Pancreas (tissue), 10 donors: ENCODE data around the gene IGFL2. TPM values are rescaled to one million over a fixed set of nuclear protein-coding genes. Genes with fewer than 3 reads are reported as not detected.

Experiments
- ATAC-seq, 4 donors: fragments of 200-7000 bp; cut with Tn5 transposase; one replicate each; pipeline versions ENCODE4 v1.8.0 to v1.9.1; 2020; ENCODE audit warnings: mild to moderate bottlenecking in 4 of 4, moderate library complexity in 4 of 4
- DNase-seq, 6 donors: peaks; one replicate each; pipeline ENCODE4 v3.0.0-alpha.2; 2020
- FAIRE-seq: peaks from 2 replicates; lab custom pipeline; 2012; peaks lifted over from hg19 to GRCh38; lab: Jason Lieb, UNC
- H3K27ac ChIP-seq, 4 donors: fragments of 200-600 bp; sonication (generic); 1 replicate in 3 of 4; 2 replicates in 1 of 4; pipeline versions ENCODE4 v1.5.0 to v1.8.0; 2020
- H3K27me3 ChIP-seq, 4 donors: fragments of 200-600 bp; one replicate each; pipeline ENCODE4 v1.8.0; 2021
- H3K36me3 ChIP-seq, 3 donors: fragments of 200-600 bp; sonication (generic) in 1 of 3; one replicate each; pipeline versions ENCODE4 v1.5.0 to v1.8.0; 2020 to 2021
- H3K4me1 ChIP-seq, 3 donors: fragments of 200-600 bp; one replicate each; pipeline ENCODE4 v1.8.0; 2021
- H3K4me3 ChIP-seq, 4 donors: fragments of 200-600 bp; sonication (generic) in 2 of 4; one replicate each; pipeline versions ENCODE4 v1.5.0 to v1.8.0; 2020 to 2021
- H3K9me3 ChIP-seq, 4 donors: fragments of 200-600 bp; one replicate each; pipeline ENCODE4 v1.8.0; 2021
- CTCF ChIP-seq, 4 donors: fragments of 200-600 bp; sonication (generic) in 3 of 4; IDR thresholded peaks; one replicate each; pipeline versions ENCODE4 v1.5.0 to v1.8.0; 2021; ENCODE audit warnings: antibody characterized with exemption in 4 of 4
- WGBS, 2 donors: extraction: QIAGEN DNeasy Blood & Tissue Kit; methylation state at CpG; one replicate each; pipeline ENCODE4 v1.1.7; 2013; 5-methylcytosine and 5-hydroxymethylcytosine counted together
- intact Hi-C, 3 donors: fragments of 100-400 bp; cut with DNase I; formaldehyde crosslinking; loops; one replicate each; pipeline versions ENCODE4 v1.11.1 to v1.14.2; 2022
- polyA plus RNA-seq, 2 donors: library from polyadenylated mRNA; stranded (reverse); fragments of 200-250 nt; gene quantifications; one replicate each; pipeline ENCODE4 v1.2.3, GENCODE V29; 2013
- total RNA-seq, 6 donors: library from RNA; stranded (reverse); fragmentation: NEBNext Ultra II Directional in 4 of 6; extraction: Animal tissue kit (Norgen Biotek cat#: 25700) in 4 of 6; gene quantifications; one replicate each; pipeline versions ENCODE4 v1.2.1 to v1.2.4, GENCODE V29; 2021 to 2023
- donor health status: healthy with polysubstance abuse.
- donor health status: DM: no; HTN: no; CAD: no; lungs with moderate emphysema.
- donor health status: DM: no; HTN: no; CAD: no.
- donor health status: control.
- donor health status: control.
- donor health status: Bipolar disorder and iron deficiency.
- donor health status: DM: yes; HTN: yes; CAD: no.
- donor health status: DM: no; HTN: no; CAD: no.
- donor health status: DM: no; HTN: no; CAD: no.
- donor health status: DM: yes; HTN: yes; CAD: no.

IGFL2 gene
- total and polyA plus RNA-seq, 8 donors, result not detected

- ATAC-seq (no peak), DNase-seq (no peak)
- no peak for TF ChIP-seq CTCF (IDR thresholded peaks at IDR 0.05)
Measured at GRCh38 chr19:46109876-46110275, 38.2 kb upstream of the IGFL2 start.

GRCh38 chr19:46111376-46111775 is 36.7 kb upstream of the IGFL2 start:
- no peak for ATAC-seq
- Histone ChIP-seq H3K4me3 (no peak overlapping the region), H3K36me3 (no peaks in the 10 kb centered on the region), H3K4me1 (peaks cover 0 to 10% (median 0%) of the 10 kb centered on the region in 3 donors), H3K27ac (no peak overlapping the region), H3K27me3 (no peaks in the 10 kb centered on the region), H3K9me3 (no peaks in the 10 kb centered on the region)
- intact Hi-C loops, result no loop called here
- no peak for DNase-seq
- no peak for TF ChIP-seq CTCF (IDR thresholded peaks at IDR 0.05)
- 67 to 73% methylated on average over 3 of the region's 3 CpGs for WGBS, 2 donors
- no peak for FAIRE-seq

More at GRCh38 chr19:46109876-46110275, 38.2 kb upstream of the IGFL2 start:
- intact Hi-C loops, result no loop called here
- WGBS, 2 donors, result 60 to 74% methylated on average over 6 of the region's 6 CpGs
- FAIRE-seq, result no peak
- H3K27me3 ChIP-seq, result no peaks in the 10 kb centered on the region
- no peaks in the 10 kb centered on the region for H3K9me3 ChIP-seq
- H3K4me3 ChIP-seq, result no peak overlapping the region
- no peaks in the 10 kb centered on the region for H3K4me1 ChIP-seq
- no peaks in the 10 kb centered on the region for H3K36me3 ChIP-seq
- H3K27ac ChIP-seq, result no peak overlapping the region

GRCh38 chr19:46112527-46112926 is 35.5 kb upstream of the IGFL2 start:
- intact Hi-C loops, result no loop called here

GRCh38 chr19:46113726-46114125 is 34.3 kb upstream of the IGFL2 start:
- H3K36me3 ChIP-seq, result no peaks in the 10 kb centered on the region
- no peaks in the 10 kb centered on the region for H3K9me3 ChIP-seq
- no peak overlapping the region for H3K27ac ChIP-seq
- no peaks in the 10 kb centered on the region for H3K27me3 ChIP-seq
- H3K4me3 ChIP-seq, result no peak overlapping the region
- intact Hi-C loops, result no loop called here
- no peak for FAIRE-seq
- WGBS, 2 donors, result 13 to 20% methylated on average over 1 of the region's 1 CpG
- peaks cover 0 to 10% (median 0%) of the 10 kb centered on the region in 3 donors for H3K4me1 ChIP-seq
- no peak for ATAC-seq
- no peak for DNase-seq
- no peak for TF ChIP-seq CTCF (IDR thresholded peaks at IDR 0.05)

More at GRCh38 chr19:46112527-46112926, 35.5 kb upstream of the IGFL2 start:
- DNase-seq, result no peak
- 80 to 91% methylated on average over 2 of the region's 2 CpGs for WGBS, 2 donors
- TF ChIP-seq CTCF (IDR thresholded peaks at IDR 0.05), result no peak
- Histone ChIP-seq H3K9me3 (no peaks in the 10 kb centered on the region), H3K4me3 (no peak overlapping the region), H3K36me3 (no peaks in the 10 kb centered on the region), H3K27me3 (no peaks in the 10 kb centered on the region), H3K27ac (no peak overlapping the region), H3K4me1 (peaks cover 0 to 10% (median 0%) of the 10 kb centered on the region in 3 donors)
- ATAC-seq, result no peak
- no peak for FAIRE-seq

GRCh38 chr19:46115396-46116106 is 32.5 kb upstream of the IGFL2 start:
- no peaks in the 10 kb centered on the region for H3K36me3 ChIP-seq
- FAIRE-seq, result no peak
- TF ChIP-seq CTCF (IDR thresholded peaks at IDR 0.05), result no peak
- intact Hi-C loops, result no loop called here
- H3K27me3 ChIP-seq, result no peaks in the 10 kb centered on the region
- WGBS, 2 donors, result 44 to 50% methylated on average over 9 of the region's 9 CpGs
- H3K27ac ChIP-seq, result no peak overlapping the region
- peak; percentile 48 to 80 (median 70) for ATAC-seq
- peaks cover 0 to 10% (median 0%) of the 10 kb centered on the region in 3 donors for H3K4me1 ChIP-seq
- peak in 1 of 6 donors; percentile 17 for DNase-seq
- no peak overlapping the region for H3K4me3 ChIP-seq
- no peaks in the 10 kb centered on the region for H3K9me3 ChIP-seq
